ENCODE measurements around the gene SEL1L2.

DNA sequence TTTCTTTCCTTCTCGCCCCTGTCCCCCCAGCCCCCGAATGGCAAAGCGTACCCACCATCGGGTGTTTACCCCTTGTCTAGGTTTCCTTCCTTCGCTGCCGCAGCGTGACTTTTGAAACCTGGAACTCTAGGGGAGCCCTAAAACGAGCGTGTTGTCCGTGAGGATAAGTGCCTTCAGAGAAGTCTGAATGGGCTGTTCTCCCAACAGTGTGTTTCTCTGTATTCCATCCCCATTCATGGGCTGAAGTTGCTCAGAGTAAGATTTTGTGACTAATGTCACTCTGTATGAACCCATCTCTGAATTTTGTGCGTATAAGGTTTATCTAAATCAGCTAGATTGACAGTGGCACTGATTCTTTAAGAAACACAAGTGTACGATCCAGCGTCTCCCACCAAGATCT, 5.9 kb upstream of the SEL1L2 start:
- TF ChIP-seq POLR2A (IDR thresholded peaks at IDR 0.05; ENCODE audit: low read length) = no peak
- no peak for TF ChIP-seq GATA1 (IDR thresholded peaks at IDR 0.05; ENCODE audit: low read depth, low read length)

Measured in erythroblast (primary cell).